ENCODE data around the gene SVEP1.
"Not testable (repeated sequence)": the region's sequence is repeated elsewhere in the genome, so short reads cannot be mapped to it uniquely, and the experiment has no call there.

Gene SVEP1

DNA sequence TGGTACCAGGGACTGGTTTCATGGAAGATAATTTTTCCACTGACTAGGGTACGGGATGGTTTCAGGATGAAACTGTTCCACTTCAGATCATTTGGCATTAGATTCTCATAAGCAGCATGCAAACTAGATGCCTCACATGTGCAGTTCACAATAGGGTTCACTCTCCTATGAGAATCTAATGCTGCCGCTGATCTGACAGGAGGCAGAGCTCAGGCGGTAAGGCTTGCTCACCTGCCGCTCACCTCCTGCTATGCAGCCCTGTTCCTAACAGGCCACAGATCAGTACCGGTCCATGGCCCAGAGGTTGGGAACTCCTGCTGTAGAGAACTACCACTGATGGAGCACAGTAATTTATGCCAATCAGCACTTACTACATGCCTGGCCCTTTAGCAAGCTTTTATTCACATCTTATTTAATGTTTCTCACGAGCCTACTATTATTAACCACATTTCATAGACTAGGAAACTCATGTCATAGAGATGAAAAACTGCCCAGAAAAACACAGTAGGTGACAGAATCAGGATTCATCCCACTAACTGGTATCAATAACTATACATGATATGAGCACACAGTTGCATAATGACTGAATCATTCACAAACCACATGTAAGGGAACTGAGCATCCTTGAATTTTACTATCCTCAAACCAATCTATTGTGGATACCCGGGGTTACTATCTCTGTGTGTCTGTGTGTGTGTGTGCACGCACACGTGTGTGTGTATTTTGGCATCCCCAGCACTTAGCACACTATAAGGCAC, 46.5 kb downstream of the SVEP1 start:
- POLR2A ChIA-PET = no interaction called here
- DNase-seq (ENCODE audit: extremely low spot score) = no peak
- CTCF ChIA-PET = no interaction called here
- no peak for TF ChIP-seq CTCF (IDR thresholded peaks at IDR 0.05; ENCODE audit: control extremely low read depth, extremely low read depth, low read depth, missing control alignments)

DNA sequence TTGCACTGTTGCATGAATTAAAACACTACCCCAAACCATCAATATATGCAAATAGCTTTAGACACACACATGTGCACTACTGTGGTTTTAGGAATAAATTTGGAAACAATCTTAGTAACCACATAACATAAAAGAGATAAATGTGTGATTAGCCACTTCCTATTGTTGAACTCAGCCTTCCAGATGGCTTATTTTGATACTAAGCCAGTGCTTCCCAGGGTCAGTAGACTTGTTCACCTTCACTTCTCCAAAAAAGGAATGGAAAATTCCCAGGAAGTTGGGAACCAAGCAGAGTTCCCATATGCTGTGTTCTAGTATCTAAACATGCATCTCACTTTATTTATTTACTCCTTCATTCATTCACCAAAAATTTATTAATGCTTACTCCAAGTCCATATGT, 47.8 kb downstream of the SVEP1 start:
- TF ChIP-seq CTCF (IDR thresholded peaks at IDR 0.05; ENCODE audit: control extremely low read depth, extremely low read depth, low read depth, missing control alignments) = no peak
- ChIA-PET POLR2A (no interaction called here), CTCF (no interaction called here)
- DNase-seq (ENCODE audit: extremely low spot score) = no peak

- POLR2A ChIA-PET; CTCF ChIA-PET; DNase-seq (ENCODE audit: extremely low spot score): not testable (repeated sequence)
These were observed 48.3 kb downstream of the SVEP1 start for GRCh38 chr9:110531241-110531640.

GRCh38 chr9:110528645-110529044, 50.9 kb downstream of the SVEP1 start:
- POLR2A ChIA-PET = no interaction called here
- TF ChIP-seq CTCF (IDR thresholded peaks at IDR 0.05; ENCODE audit: control extremely low read depth, extremely low read depth, low read depth, missing control alignments) = no peak
- no peak for DNase-seq (ENCODE audit: extremely low spot score)
- CTCF ChIA-PET = interaction anchor here (1.3 kb wide), 1 partner anchor 11 kb away, joined by 5 read pairs; no protein-coding TSS in a partner anchor

- no peak for DNase-seq (ENCODE audit: extremely low spot score)
- CTCF ChIA-PET = no interaction called here
- TF ChIP-seq CTCF (IDR thresholded peaks at IDR 0.05; ENCODE audit: control extremely low read depth, extremely low read depth, low read depth, missing control alignments) = no peak
- POLR2A ChIA-PET = no interaction called here
These were observed 53.1 kb downstream of the SVEP1 start for GRCh38 chr9:110526426-110526825.

- no peak for DNase-seq (ENCODE audit: extremely low spot score)
- POLR2A ChIA-PET = no interaction called here
- CTCF ChIA-PET = no interaction called here
- TF ChIP-seq CTCF (IDR thresholded peaks at IDR 0.05; ENCODE audit: control extremely low read depth, extremely low read depth, low read depth, missing control alignments) = no peak
These were observed 58.3 kb downstream of the SVEP1 start for GRCh38 chr9:110521206-110521605.

- ChIA-PET CTCF (no interaction called here), POLR2A (no interaction called here)
- no peak for TF ChIP-seq CTCF (IDR thresholded peaks at IDR 0.05; ENCODE audit: control extremely low read depth, extremely low read depth, low read depth, missing control alignments)
- no peak for DNase-seq (ENCODE audit: extremely low spot score)
These were observed 59.3 kb downstream of the SVEP1 start for GRCh38 chr9:110520120-110520701.
